Left ventricle myocardium inferior (tissue), 1 donor: ENCODE data around the gene USP24. TPM values are rescaled to one million over a fixed set of nuclear protein-coding genes. Genes with fewer than 3 reads are reported as not detected.

Experiments used
- DNase-seq: peaks from one replicate; pipeline ENCODE4 v3.0.0-alpha.2; 2020
- H3K27ac ChIP-seq: fragments of 200-600 bp; replicated peaks from 2 replicates; pipeline ENCODE4 v1.8.0; 2021
- H3K27me3 ChIP-seq: fragments of 200-600 bp; 2 replicates; pipeline ENCODE4 v1.8.0; 2021; ENCODE audit warnings: low read depth
- H3K36me3 ChIP-seq: fragments of 200-600 bp; 2 replicates; pipeline ENCODE4 v1.8.0; 2021
- H3K4me1 ChIP-seq: fragments of 200-600 bp; 2 replicates; pipeline ENCODE4 v1.8.0; 2021
- H3K4me3 ChIP-seq: fragments of 200-600 bp; 2 replicates; pipeline ENCODE4 v1.8.0; 2021; ENCODE audit warnings: mild to moderate bottlenecking, moderate library complexity
- H3K9me3 ChIP-seq: fragments of 200-600 bp; replicated peaks from 2 replicates; pipeline ENCODE4 v1.8.0; 2021
- intact Hi-C: fragments of 100-400 bp; cut with micrococcal nuclease; formaldehyde crosslinking; loops from one replicate; pipeline ENCODE4 v1.11.0; 2022
- total RNA-seq: library from RNA; stranded (reverse); fragmentation: NEBNext Ultra II Directional; extraction: Animal tissue kit (Norgen Biotek cat#: 25700); gene quantifications from one replicate; pipeline ENCODE4 v1.2.1, GENCODE V29; 2021
- TF ChIP-seq, protein P1 (sequence below): fragments of 200-600 bp; IDR thresholded peaks from 2 replicates; pipeline ENCODE4 v1.8.0; 2021; ENCODE audit warnings: antibody characterized with exemption, mild to moderate bottlenecking, borderline replicate concordance
- donor health status: DM: no; HTN: yes; CAD: no; lungs with severe emphysema.

USP24 gene
- total RNA-seq, 1 donor from 2014 or later: 39.5 TPM

DNA sequence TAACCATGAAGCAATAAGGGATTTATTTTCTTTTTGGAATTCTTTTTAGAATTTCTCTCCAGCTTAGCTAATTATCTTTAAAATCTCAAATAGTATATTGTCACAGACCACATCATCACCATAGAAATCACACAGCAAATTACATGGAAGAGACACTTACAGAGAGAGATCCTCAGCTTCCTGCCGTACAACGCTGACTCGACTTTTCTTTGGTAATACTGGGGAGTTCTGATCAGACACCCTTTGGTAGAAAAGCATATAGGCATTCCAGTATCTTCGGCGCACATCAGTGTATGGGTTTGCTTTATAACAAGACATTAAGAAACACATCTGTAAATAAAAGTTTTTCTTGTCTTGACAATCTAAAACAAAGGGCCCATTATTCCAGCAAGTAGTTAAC, 120.1 kb downstream of the USP24 start:
- H3K27me3 ChIP-seq: no peaks in the 10 kb centered on the region
- no peaks in the 10 kb centered on the region for H3K9me3 ChIP-seq
- intact Hi-C loops: no loop called here
- H3K4me3 ChIP-seq: no peak overlapping the region
- H3K27ac ChIP-seq: no peak overlapping the region
- TF ChIP-seq, protein P1, sequence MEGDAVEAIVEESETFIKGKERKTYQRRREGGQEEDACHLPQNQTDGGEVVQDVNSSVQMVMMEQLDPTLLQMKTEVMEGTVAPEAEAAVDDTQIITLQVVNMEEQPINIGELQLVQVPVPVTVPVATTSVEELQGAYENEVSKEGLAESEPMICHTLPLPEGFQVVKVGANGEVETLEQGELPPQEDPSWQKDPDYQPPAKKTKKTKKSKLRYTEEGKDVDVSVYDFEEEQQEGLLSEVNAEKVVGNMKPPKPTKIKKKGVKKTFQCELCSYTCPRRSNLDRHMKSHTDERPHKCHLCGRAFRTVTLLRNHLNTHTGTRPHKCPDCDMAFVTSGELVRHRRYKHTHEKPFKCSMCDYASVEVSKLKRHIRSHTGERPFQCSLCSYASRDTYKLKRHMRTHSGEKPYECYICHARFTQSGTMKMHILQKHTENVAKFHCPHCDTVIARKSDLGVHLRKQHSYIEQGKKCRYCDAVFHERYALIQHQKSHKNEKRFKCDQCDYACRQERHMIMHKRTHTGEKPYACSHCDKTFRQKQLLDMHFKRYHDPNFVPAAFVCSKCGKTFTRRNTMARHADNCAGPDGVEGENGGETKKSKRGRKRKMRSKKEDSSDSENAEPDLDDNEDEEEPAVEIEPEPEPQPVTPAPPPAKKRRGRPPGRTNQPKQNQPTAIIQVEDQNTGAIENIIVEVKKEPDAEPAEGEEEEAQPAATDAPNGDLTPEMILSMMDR: no peak
- H3K36me3 ChIP-seq: peaks cover 100% of the 10 kb centered on the region
- DNase-seq: no peak
- no peaks in the 10 kb centered on the region for H3K4me1 ChIP-seq

- TF ChIP-seq, protein P1: no peak
- Histone ChIP-seq H3K4me3 (no peak overlapping the region), H3K36me3 (peaks cover 100% of the 10 kb centered on the region), H3K9me3 (no peaks in the 10 kb centered on the region), H3K4me1 (no peaks in the 10 kb centered on the region), H3K27ac (no peak overlapping the region), H3K27me3 (no peaks in the 10 kb centered on the region)
- intact Hi-C loops: no loop called here
- no peak for DNase-seq
Observed at GRCh38 chr1:55092475-55092874, 122.7 kb downstream of the USP24 start.

DNA sequence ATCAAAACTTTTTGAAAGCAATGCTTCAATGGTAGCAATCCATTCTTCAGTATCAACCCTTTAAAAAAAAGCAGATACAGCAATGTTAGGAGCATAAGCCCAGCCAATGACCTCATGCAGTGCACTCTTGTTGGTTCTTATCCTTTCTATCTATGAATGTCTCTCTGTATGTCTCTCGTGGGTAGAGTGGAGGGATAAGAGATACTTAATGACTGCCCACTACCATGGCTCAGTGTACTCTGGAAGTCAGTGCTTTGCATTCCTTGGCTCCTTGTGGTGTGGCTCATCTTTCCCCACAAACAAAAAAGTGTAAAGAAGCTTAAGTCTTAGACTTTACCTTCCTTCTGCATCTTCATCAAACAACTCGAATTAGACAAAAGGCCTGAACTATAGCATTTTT, 125.5 kb downstream of the USP24 start:
- Histone ChIP-seq H3K36me3 (peaks cover 96% of the 10 kb centered on the region), H3K27me3 (no peaks in the 10 kb centered on the region), H3K27ac (no peak overlapping the region), H3K9me3 (no peaks in the 10 kb centered on the region), H3K4me1 (no peaks in the 10 kb centered on the region), H3K4me3 (no peak overlapping the region)
- TF ChIP-seq, protein P1: no peak
- intact Hi-C loops: no loop called here
- DNase-seq: no peak

GRCh38 chr1:55088413-55088812, 126.8 kb downstream of the USP24 start:
- Histone ChIP-seq H3K9me3 (no peaks in the 10 kb centered on the region), H3K4me1 (no peaks in the 10 kb centered on the region), H3K27me3 (no peaks in the 10 kb centered on the region), H3K4me3 (no peak overlapping the region), H3K36me3 (peaks cover 96% of the 10 kb centered on the region), H3K27ac (no peak overlapping the region)
- intact Hi-C loops: no loop called here
- TF ChIP-seq, protein P1: no peak
- no peak for DNase-seq

DNA sequence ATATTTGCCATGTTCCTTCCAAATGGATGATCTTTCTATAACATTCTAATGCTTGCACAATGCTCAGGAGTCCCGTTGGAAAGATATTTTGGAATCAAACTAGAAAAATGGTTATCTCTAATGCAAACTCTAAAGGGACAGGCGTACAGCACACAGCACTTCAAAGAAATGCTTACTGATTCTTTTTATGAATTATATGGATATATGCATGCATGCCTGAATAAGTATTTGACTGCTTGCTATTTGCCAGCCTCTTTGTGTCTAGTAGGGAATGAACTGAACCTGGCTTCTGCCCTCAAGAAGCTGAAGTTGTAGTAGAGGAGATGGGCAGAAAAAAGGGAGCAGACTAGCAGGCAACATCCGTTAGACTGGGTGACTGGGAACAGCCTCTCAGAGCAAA, 127.7 kb downstream of the USP24 start:
- Histone ChIP-seq H3K4me1 (no peaks in the 10 kb centered on the region), H3K27ac (no peak overlapping the region), H3K4me3 (no peak overlapping the region), H3K36me3 (peaks cover 96% of the 10 kb centered on the region), H3K27me3 (no peaks in the 10 kb centered on the region), H3K9me3 (no peaks in the 10 kb centered on the region)
- TF ChIP-seq, protein P1: no peak
- DNase-seq: no peak
- intact Hi-C loops: no loop called here

GRCh38 chr1:55084257-55084656, 130.9 kb downstream of the USP24 start:
- no peak overlapping the region for H3K4me3 ChIP-seq
- H3K9me3 ChIP-seq: no peaks in the 10 kb centered on the region
- peaks cover 96% of the 10 kb centered on the region for H3K36me3 ChIP-seq
- no peak overlapping the region for H3K27ac ChIP-seq
- H3K4me1 ChIP-seq: peaks cover 15% of the 10 kb centered on the region
- TF ChIP-seq, protein P1: no peak
- intact Hi-C loops: no loop called here
- DNase-seq: no peak
- no peaks in the 10 kb centered on the region for H3K27me3 ChIP-seq
